Measurements from ENCODE around the gene TSPAN18.
A peak's percentile ranks its signal among the peaks of the same experiment; 100 is the strongest.
"Not testable (repeated sequence)": the region's sequence is repeated elsewhere in the genome, so short reads cannot be mapped to it uniquely, and the experiment has no call there.

Gene TSPAN18

DNA sequence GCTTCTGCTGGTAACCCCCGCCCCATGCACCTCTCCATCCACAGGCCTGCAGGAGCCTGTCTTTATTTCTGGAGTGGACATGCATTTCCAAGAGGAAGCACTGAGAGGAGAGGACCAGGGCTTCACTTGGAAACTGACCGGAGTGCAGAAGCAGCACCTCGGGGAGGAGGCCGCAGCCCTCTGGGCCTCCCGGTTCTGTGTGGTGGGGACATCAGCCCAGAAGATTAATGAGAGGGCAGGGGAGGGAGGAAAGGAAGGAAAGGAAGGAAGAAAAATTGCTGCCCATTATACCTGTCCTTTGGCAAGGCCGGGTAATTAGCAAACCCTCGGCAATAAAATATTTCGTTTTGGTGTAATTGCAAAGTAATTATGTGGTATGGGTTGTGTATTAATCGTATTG, 126.9 kb downstream of the TSPAN18 start:
- no peak for DNase-seq

- DNase-seq, result no peak
These were observed 127.3 kb downstream of the TSPAN18 start for GRCh38 chr11:44854086-44854485.

DNA sequence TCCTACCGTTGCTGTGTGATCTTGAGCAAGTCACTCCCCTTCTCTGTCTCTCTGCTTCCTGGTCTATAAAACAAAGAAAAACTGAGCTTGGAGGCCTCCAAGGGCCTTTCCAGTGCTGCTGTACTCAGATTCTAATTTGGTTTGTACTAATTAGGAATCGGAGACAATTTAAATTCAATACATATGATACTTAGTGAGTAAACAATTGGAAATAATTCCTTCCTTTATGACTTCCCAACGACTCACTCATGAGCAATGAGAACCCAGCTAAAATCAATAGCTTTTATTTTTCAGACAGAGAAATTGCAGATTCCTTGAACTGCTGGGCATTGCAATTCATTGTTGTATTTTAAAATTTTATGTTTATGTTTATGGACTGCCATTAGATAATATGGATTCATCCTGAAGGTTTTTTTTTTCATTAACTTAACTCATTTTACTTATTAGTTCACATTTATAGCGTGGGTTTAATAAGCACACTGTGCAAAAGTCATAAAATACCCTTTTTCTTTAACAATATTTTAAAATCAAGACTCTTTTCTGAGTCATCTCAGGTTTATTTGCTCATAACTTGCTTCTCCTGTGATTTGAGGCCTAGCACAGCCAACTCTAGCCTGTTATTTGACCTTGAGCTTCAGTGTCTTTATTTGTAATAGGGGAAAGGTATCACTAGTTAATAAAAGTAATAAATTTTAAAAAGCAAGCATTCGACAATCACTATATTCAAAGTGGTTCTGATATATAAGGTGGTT, 128.2 kb downstream of the TSPAN18 start:
- DNase-seq, result no peak

DNA sequence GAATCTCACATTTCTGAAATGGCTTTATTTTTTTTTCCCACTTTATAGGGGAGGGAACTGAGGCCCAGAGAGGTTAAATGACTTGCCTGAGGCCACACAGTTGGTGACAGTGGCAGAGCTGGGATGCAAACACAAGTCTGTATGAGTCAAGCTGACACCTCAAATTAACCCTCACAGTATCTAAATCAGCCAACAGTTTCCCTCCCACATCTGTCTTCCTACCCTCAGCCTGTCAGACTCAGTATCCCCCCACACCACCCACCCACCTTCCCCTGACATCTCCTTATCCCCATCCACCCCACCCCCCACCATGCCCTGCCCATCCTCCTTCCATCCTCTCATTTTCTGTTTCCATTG, 128.7 kb downstream of the TSPAN18 start:
- DNase-seq, result no peak

- DNase-seq, result no peak
These were observed 130.8 kb downstream of the TSPAN18 start for GRCh38 chr11:44857490-44858090.

DNA sequence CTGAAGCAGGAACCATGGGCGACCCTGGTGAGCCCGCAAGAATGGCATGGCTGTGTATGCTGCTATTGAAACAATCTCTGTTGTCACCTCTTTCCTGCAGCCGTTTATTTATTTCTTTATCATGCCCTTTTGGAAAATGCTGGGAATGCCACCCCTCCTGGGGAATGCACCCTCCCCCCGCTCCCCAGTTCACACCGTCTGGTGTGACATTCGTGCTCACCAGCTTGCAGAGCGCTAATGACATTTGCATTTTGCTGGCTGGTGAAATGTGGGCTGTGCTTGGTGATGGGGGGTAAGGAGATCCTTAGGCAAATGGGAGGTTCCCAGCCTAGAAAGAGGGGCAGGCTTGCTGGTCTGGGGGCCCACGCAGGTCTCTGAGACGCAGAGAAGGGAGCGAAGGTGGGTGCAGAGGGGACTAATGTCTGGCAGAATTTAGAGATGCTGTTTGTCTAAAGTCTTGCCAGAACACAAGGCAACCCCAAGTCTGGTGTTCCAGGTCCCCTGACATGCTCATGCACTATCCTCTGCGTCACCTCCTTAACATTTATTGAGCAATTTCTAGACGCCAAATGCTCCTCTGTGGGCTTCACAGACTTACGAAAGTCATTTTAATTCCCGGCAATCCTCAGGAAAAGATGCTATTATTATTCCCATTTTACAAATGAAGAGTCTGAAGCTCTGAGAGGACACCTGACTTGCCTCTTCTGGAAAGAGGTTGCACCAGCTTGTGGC, 132.2 kb downstream of the TSPAN18 start:
- DNase-seq, result no peak

- no peak for DNase-seq
These were observed 132.8 kb downstream of the TSPAN18 start for GRCh38 chr11:44859528-44859925.

GRCh38 chr11:44860346-44860745, 133.6 kb downstream of the TSPAN18 start:
- DNase-seq, result no peak

- peak; percentile 88 for DNase-seq
These were observed 135.2 kb downstream of the TSPAN18 start for GRCh38 chr11:44861849-44862557.

DNA sequence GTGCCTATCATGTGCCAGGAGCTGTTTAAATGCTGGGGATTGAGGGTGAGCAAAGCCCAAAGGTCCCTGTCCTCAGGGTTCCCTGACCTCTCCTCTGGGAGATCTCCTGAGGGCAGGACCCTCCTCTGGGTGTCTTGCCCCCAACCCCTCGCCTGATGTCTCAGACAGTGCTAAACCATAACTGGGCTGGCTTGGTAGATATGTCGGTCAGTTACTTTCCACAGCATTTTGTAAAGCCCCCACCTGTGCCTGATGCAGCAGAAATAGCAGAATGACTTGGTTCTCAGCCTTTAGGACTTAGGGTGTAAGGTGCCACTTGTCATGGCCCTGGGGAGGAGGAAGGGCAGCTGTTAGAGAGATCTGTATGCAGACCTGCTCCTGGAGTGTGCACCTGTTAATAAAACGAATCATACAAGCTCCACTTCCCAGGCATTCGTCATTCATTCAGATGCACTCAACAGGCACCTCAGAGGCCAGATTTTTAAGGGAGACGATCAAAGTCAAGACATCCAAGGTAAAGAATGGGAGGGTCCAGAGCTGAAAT, 135.9 kb downstream of the TSPAN18 start:
- DNase-seq, result no peak

DNA sequence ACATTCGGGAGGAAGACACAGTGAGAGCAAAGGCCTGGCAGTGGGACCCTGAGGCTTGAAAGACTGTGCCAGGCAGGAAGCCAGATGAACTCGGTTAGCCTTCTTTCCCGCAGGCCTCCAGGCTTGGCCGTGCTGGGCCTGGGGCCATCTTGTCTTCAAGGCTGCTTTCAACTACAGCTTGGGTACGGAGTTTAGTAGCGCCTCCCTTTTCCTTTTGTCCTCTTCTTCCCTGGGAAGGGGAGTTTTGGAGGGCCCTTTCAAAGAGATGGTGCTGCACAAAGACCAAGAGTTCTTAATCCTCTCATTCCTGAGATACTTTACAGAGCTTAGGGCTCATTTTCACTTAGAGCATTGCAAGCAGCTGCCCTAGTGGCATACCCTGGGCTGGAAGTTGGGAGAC, 136.5 kb downstream of the TSPAN18 start:
- DNase-seq, result no peak

DNA sequence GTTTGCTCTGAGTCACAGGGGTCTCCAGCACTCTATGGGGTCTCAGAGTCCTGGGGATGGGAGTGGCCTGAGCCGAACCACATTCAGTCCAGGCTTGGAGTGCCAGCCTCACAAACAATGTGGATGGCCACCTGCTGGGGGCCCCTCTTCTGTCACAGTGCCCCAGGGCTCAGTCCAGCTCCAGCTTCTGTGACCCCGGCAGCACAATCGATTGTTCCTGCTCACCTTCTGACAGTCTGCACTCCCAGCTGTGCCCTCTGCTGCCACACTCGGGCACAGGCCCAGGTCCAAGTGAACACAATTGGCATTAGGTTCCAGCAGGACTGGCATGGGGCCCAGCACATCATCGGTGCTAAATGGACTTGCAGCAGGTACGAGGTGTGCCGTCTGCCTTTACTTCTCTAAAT, 139.1 kb downstream of the TSPAN18 start:
- DNase-seq, result no peak

DNA sequence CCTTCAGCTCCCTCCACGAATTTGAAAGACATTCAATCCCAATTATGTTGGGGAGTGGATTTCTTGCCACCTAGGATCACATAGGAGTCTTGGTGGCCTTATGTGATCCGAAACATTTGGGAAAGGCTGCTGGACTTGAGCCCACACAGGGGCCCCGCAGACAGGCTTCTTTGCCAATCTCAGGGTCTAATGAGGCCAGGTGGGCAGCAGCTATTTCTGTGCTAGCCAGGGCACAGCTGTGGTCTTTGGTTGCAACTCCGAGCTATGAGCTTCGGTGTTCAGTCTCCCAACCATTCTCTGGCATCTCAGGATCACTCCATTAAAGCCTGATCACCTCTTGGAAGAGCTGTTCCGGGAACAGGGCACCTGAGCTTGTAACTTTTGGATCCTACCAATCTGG, 139.5 kb downstream of the TSPAN18 start:
- DNase-seq, result no peak

- no peak for DNase-seq
These were observed 141.3 kb downstream of the TSPAN18 start for GRCh38 chr11:44868021-44868420.

- no peak for DNase-seq
These were observed 142.0 kb downstream of the TSPAN18 start for GRCh38 chr11:44868455-44869421.

GRCh38 chr11:44870181-44870580, 143.4 kb downstream of the TSPAN18 start:
- no peak for DNase-seq

GRCh38 chr11:44870615-44871176, 143.9 kb downstream of the TSPAN18 start:
- DNase-seq, result no peak

DNA sequence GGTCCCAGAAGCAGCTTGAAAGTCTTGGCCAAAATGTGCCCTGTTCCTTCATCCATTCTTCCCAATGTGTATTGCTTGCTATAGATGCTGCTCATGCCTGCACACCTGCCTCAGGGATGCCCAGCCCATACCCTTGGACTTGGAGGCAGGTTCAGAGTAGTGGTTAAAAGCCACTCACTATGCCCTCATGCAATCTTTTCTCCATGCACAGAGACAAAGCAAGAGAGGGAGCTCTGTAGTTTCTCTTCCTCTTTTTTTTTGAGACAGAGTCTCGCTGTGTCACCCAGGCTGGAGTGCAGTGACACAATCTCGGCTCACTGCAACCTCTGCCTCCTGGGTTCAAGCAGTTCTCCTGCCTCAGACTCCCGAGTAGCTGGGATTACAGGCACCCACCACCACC, 144.9 kb downstream of the TSPAN18 start:
- not testable (repeated sequence) for DNase-seq

DNA sequence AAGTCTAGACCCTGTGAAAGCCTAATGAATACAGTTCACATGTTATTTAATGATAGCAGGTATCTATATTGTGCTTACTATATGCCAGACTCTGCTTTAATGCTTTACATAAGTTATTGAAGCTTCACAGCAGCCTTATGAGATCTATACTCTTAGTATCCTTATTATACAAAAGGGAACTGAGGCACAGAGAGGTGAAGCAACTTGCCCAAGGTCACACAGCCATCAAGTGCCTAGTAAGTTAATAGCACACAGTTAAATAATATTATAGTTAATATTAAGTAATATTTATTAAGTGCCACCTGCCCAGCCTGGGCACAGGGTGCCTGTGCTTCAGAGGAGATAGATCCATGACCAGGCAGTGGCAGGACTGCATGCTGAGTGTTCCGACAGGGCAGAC, 145.8 kb downstream of the TSPAN18 start:
- DNase-seq, result no peak

GRCh38 chr11:44873537-44873936, 146.8 kb downstream of the TSPAN18 start:
- no peak for DNase-seq

DNA sequence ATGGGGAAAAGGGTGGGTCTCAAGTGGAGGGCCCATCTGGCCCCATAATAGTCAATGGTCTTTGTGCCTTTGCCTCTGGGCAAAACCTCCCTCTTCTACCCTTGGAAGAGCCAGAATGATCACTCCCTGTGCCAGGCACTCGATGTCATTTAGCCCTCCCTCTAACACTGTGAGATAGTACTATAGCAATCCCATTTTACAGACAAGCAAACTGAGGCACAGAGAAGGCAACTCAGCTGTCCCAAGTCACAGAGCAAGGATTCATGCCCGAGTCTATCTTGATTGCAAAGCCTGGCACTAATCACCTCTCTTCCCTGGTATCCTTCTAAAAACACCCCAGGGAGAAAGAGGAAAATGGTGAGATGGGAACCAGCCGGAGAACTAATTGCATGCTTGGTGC, 147.5 kb downstream of the TSPAN18 start:
- no peak for DNase-seq

GRCh38 chr11:44875037-44875436, 148.3 kb downstream of the TSPAN18 start:
- no peak for DNase-seq
